GM18951 (cell line): ENCODE results near the gene VRK1.
"Not testable (repeated sequence)": the region's sequence is repeated elsewhere in the genome, so short reads cannot be mapped to it uniquely, and the experiment has no call there.

Experiments
- POLR2A ChIP-seq: IDR thresholded peaks from 4 replicates; pipeline ENCODE4 v1.6.1; 2011; ENCODE audit warnings: mild to moderate bottlenecking; ENCODE audit not compliant: insufficient read length, insufficient read depth; ENCODE audit errors: extremely low read depth
- in situ Hi-C: fragments of 300-500 bp; cut with MboI; formaldehyde crosslinking; loops from one replicate; pipeline ENCODE4 v1.12.0; 2022; ENCODE audit warnings: low sequenced_read_pairs, mixed read lengths, inconsistent platforms; ENCODE audit not compliant: unreplicated experiment

The VRK1 gene

DNA sequence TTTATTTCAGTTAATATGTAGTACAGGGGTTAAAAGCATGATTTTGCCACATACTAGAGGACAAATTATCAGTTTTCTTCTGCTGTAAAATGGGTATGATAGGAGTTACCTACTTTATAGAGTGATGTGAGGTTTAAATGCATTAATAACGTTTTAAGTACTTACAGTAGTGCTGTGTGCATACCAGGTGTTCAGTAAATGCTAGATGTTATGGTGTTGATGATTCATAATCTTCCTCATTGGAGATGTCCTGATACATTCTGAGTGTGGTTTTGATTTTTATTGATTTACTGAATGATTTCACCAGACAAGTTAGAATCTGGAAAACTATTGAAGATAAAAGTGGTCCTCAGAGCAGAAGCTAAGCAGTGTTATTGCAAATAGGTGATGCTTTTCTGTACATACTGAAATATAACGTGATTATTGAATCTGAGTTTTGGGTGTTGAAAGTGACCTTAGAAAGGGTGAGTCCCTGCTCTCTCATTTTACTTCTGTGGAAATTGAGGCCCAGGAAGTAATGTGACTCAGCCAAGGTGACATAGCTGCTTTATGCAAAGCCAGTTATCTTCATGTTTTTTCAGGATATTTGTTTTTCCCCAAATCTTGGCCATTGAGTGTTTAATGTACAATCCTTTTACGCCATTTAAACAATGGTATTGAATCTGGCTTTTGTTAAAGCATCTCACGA, 54.7 kb downstream of the VRK1 start:
- in situ Hi-C loops, result no loop called here
- no peak for TF ChIP-seq POLR2A

- in situ Hi-C loops, result no loop called here
- no peak for TF ChIP-seq POLR2A
Measured at GRCh38 chr14:96852823-96853422, 55.7 kb downstream of the VRK1 start.

- TF ChIP-seq POLR2A, result no peak
- in situ Hi-C loops, result no loop called here
Measured at GRCh38 chr14:96858643-96859042, 61.5 kb downstream of the VRK1 start.

DNA sequence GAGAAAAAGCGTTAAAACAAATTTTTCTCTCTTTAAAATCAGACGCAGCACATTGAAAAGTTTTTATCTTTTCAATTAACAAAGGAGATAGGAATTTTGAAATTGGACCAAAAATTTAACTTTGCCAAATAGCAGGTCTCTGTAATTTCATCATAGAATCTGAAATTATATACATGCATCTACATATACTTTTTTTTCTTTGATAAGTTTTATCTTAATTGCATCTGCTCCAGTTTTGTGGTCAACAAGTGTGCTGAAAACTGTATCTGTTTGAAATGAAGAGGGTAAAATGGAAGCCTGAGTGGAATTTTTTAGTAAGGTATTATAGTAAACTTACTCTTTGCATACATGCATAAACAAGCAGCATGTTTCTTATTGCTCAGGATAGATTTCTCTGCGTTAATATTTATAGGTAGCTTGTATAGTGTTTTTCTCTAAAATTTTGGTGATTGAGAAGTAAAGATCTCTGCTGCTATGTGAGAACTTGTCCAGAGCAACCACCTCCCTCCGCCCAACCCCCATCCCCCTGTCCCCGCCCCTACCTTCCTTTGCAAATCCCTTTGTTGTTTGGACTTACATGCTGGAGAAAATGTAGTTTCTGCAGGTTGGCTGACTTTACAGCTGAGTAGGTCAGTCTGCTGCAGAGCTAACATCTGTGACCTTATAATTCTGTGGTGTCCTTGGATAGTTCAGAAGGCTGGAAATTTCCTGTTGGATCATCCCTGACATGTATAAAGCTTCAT, 64.6 kb downstream of the VRK1 start:
- TF ChIP-seq POLR2A, result no peak
- in situ Hi-C loops, result no loop called here

DNA sequence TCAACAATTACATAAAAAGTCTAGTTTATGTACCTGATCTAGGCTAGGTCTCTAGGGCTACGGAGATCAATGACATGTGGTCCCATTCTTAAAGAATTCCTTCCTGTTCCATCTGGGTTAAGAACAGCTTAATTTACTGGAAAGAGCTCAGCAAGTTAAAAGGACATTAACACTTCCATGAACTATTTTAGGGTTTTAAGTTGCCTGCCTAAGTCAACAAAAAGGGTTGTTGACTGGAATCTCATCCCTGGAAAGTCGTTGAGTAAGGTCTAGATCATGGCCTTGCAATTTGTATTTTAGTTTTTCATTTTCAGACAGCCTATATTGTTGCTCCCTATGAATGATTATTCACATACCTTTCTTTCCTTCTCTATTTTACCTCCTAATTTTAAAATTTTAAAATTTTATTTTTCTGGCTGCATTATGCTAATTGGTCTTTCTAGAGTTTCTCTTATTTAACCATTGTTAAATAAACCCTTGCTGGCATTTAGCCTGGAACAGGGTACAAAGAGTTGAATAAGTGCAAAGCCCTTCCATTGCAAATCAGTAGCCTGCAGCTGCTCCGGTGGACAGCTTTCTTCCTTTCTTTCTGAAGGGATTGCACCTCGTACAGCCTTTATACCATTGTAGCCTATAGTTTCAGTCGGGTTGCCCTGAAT, 66.3 kb downstream of the VRK1 start:
- no peak for TF ChIP-seq POLR2A
- in situ Hi-C loops, result no loop called here

GRCh38 chr14:96863986-96864330, 66.8 kb downstream of the VRK1 start:
- in situ Hi-C loops, result no loop called here
- TF ChIP-seq POLR2A, result no peak

GRCh38 chr14:96867634-96868033, 70.5 kb downstream of the VRK1 start:
- in situ Hi-C loops, result no loop called here

GRCh38 chr14:96874127-96874526, 76.9 kb downstream of the VRK1 start:
- TF ChIP-seq POLR2A, result no peak
- in situ Hi-C loops, result no loop called here

More at GRCh38 chr14:96867634-96868033, 70.5 kb downstream of the VRK1 start:
- no peak for TF ChIP-seq POLR2A

GRCh38 chr14:96876747-96877146, 79.6 kb downstream of the VRK1 start:
- in situ Hi-C loops, result no loop called here

GRCh38 chr14:96881713-96882112, 84.5 kb downstream of the VRK1 start:
- no peak for TF ChIP-seq POLR2A

More at GRCh38 chr14:96876747-96877146, 79.6 kb downstream of the VRK1 start:
- TF ChIP-seq POLR2A, result no peak

GRCh38 chr14:96883974-96884373, 86.8 kb downstream of the VRK1 start:
- in situ Hi-C loops, result not testable (repeated sequence)

More at GRCh38 chr14:96881713-96882112, 84.5 kb downstream of the VRK1 start:
- in situ Hi-C loops, result no loop called here

- TF ChIP-seq POLR2A, result no peak
- in situ Hi-C loops, result no loop called here
Measured at GRCh38 chr14:96888158-96888557, 91.0 kb downstream of the VRK1 start.

DNA sequence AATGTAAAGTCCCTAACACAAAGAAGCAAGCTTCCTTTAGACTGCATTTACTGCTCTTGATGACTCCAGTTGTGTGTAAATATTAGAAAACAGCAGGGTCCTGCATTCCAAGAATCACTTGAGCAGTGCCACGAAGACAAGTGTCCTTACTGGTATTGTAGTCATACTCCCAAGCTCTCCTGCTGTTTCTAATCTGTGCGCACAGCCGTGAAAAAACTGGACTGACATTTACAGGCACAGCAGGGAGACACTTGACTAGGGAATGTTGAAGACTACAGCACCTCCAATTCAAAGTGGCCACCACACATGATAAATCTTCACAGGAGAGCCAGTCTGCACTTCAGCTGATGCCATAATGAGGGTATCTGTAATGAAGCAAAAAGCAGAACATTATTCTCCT, 91.4 kb downstream of the VRK1 start:
- no peak for TF ChIP-seq POLR2A
- in situ Hi-C loops, result no loop called here

DNA sequence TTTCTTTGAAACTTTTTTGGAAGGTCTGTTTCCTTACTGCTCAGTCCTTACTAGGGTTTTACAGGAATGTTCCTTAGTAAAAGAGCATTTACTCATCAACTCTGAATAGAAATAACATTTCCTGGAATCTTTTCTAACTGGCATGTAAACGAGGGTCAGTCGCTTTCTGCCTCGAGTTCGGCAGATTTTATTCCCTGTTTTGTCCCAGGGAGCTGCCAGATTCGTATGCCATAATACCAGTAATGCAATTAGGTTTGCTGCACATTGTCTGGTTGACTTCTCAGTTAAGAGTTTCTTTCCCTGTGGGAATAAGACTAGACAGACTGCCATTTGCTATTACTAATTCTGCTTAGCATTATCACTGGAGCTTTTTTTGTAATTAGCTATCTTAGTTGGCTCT, 91.9 kb downstream of the VRK1 start:
- no peak for TF ChIP-seq POLR2A
- in situ Hi-C loops, result no loop called here
